Measurements from ENCODE around the gene ELMO1. TPM values are rescaled to one million over a fixed set of nuclear protein-coding genes. Genes with fewer than 3 reads are reported as not detected.
A peak's percentile ranks its signal among the peaks of the same experiment; 100 is the strongest.

Gene ELMO1
- total RNA-seq, 1 donor from 2014 or later, result 110 TPM

- no peak for DNase-seq
- H3K9me3 Mint-ChIP-seq, result peaks cover 13% of the 10 kb centered on the region
- no peak overlapping the region for H3K4me3 Mint-ChIP-seq
- peaks cover 40% of the 10 kb centered on the region for H3K36me3 Mint-ChIP-seq (ENCODE audit: low read depth)
- no peaks in the 10 kb centered on the region for H3K27me3 Mint-ChIP-seq
- intact Hi-C loops (cut with micrococcal nuclease), result no loop called here
- peaks cover 13% of the 10 kb centered on the region for H3K4me1 Mint-ChIP-seq
- H3K27ac Mint-ChIP-seq, result no peak overlapping the region
Measured at GRCh38 chr7:36928311-36928710, 520.4 kb downstream of the ELMO1 start.

- peaks cover 11% of the 10 kb centered on the region for H3K4me1 Mint-ChIP-seq
- no peak for DNase-seq
- peak overlapping the region; percentile 9 for H3K27ac Mint-ChIP-seq
- peaks cover 37% of the 10 kb centered on the region for H3K36me3 Mint-ChIP-seq (ENCODE audit: low read depth)
- intact Hi-C loops (cut with micrococcal nuclease), result no loop called here
- H3K27me3 Mint-ChIP-seq, result no peaks in the 10 kb centered on the region
- H3K9me3 Mint-ChIP-seq, result peaks cover 12% of the 10 kb centered on the region
- H3K4me3 Mint-ChIP-seq, result no peak overlapping the region
Measured at GRCh38 chr7:36925691-36926090, 523.0 kb downstream of the ELMO1 start.

- intact Hi-C loops (cut with micrococcal nuclease), result no loop called here
- DNase-seq, result no peak
Measured at GRCh38 chr7:36925207-36925606, 523.5 kb downstream of the ELMO1 start.

GRCh38 chr7:36923943-36924436, 524.7 kb downstream of the ELMO1 start:
- H3K9me3 Mint-ChIP-seq, result peaks cover 9% of the 10 kb centered on the region
- no peak overlapping the region for H3K4me3 Mint-ChIP-seq
- H3K27me3 Mint-ChIP-seq, result no peaks in the 10 kb centered on the region
- peak overlapping the region; percentile 64 for H3K27ac Mint-ChIP-seq
- intact Hi-C loops (cut with micrococcal nuclease), result no loop called here
- H3K4me1 Mint-ChIP-seq, result peaks cover 10% of the 10 kb centered on the region
- DNase-seq, result no peak
- H3K36me3 Mint-ChIP-seq (ENCODE audit: low read depth), result peaks cover 32% of the 10 kb centered on the region

More at GRCh38 chr7:36925207-36925606, 523.5 kb downstream of the ELMO1 start:
- Mint-ChIP-seq H3K9me3 (peaks cover 12% of the 10 kb centered on the region), H3K36me3 (ENCODE audit: low read depth) (peaks cover 38% of the 10 kb centered on the region), H3K27ac (no peak overlapping the region), H3K4me3 (no peak overlapping the region), H3K4me1 (peaks cover 11% of the 10 kb centered on the region), H3K27me3 (no peaks in the 10 kb centered on the region)

- no peak overlapping the region for H3K27ac Mint-ChIP-seq
- H3K27me3 Mint-ChIP-seq, result no peaks in the 10 kb centered on the region
- DNase-seq, result no peak
- H3K9me3 Mint-ChIP-seq, result peaks cover 9% of the 10 kb centered on the region
- H3K36me3 Mint-ChIP-seq (ENCODE audit: low read depth), result peaks cover 27% of the 10 kb centered on the region
- no peak overlapping the region for H3K4me3 Mint-ChIP-seq
- peaks cover 10% of the 10 kb centered on the region for H3K4me1 Mint-ChIP-seq
- intact Hi-C loops (cut with micrococcal nuclease), result no loop called here
Measured at GRCh38 chr7:36923185-36923584, 525.5 kb downstream of the ELMO1 start.

GRCh38 chr7:36920433-36920832, 528.2 kb downstream of the ELMO1 start:
- Mint-ChIP-seq H3K27me3 (no peaks in the 10 kb centered on the region), H3K27ac (no peak overlapping the region)

GRCh38 chr7:36919738-36920137, 528.9 kb downstream of the ELMO1 start:
- DNase-seq, result no peak
- H3K36me3 Mint-ChIP-seq (ENCODE audit: low read depth), result peaks cover 33% of the 10 kb centered on the region
- H3K27me3 Mint-ChIP-seq, result no peaks in the 10 kb centered on the region
- H3K9me3 Mint-ChIP-seq, result peaks cover 9% of the 10 kb centered on the region
- intact Hi-C loops (cut with micrococcal nuclease), result no loop called here
- no peak overlapping the region for H3K27ac Mint-ChIP-seq
- H3K4me3 Mint-ChIP-seq, result no peak overlapping the region
- peaks cover 8% of the 10 kb centered on the region for H3K4me1 Mint-ChIP-seq

More at GRCh38 chr7:36920433-36920832, 528.2 kb downstream of the ELMO1 start:
- Mint-ChIP-seq H3K4me3 (no peak overlapping the region), H3K9me3 (peaks cover 9% of the 10 kb centered on the region), H3K4me1 (peaks cover 8% of the 10 kb centered on the region), H3K36me3 (ENCODE audit: low read depth) (peaks cover 30% of the 10 kb centered on the region)
- intact Hi-C loops (cut with micrococcal nuclease), result no loop called here
- DNase-seq, result no peak

- DNase-seq, result no peak
- H3K4me1 Mint-ChIP-seq, result peaks cover 2% of the 10 kb centered on the region
- H3K36me3 Mint-ChIP-seq (ENCODE audit: low read depth), result peaks cover 26% of the 10 kb centered on the region
- no peak overlapping the region for H3K27ac Mint-ChIP-seq
- no peak overlapping the region for H3K4me3 Mint-ChIP-seq
- no peaks in the 10 kb centered on the region for H3K27me3 Mint-ChIP-seq
- intact Hi-C loops (cut with micrococcal nuclease), result no loop called here
- peaks cover 9% of the 10 kb centered on the region for H3K9me3 Mint-ChIP-seq
Measured at GRCh38 chr7:36918591-36918990, 530.1 kb downstream of the ELMO1 start.

GRCh38 chr7:36916619-36917018, 532.0 kb downstream of the ELMO1 start:
- peaks cover 33% of the 10 kb centered on the region for H3K36me3 Mint-ChIP-seq (ENCODE audit: low read depth)

GRCh38 chr7:36916116-36916515, 532.5 kb downstream of the ELMO1 start:
- DNase-seq, result no peak
- Mint-ChIP-seq H3K4me1 (peaks cover 2% of the 10 kb centered on the region), H3K9me3 (peaks cover under 1% of the 10 kb centered on the region), H3K27ac (no peak overlapping the region), H3K27me3 (no peaks in the 10 kb centered on the region), H3K4me3 (no peak overlapping the region), H3K36me3 (ENCODE audit: low read depth) (peaks cover 32% of the 10 kb centered on the region)
- intact Hi-C loops (cut with micrococcal nuclease), result no loop called here

More at GRCh38 chr7:36916619-36917018, 532.0 kb downstream of the ELMO1 start:
- Mint-ChIP-seq H3K27ac (no peak overlapping the region), H3K27me3 (no peaks in the 10 kb centered on the region), H3K4me1 (peaks cover 2% of the 10 kb centered on the region), H3K4me3 (no peak overlapping the region), H3K9me3 (peaks cover 5% of the 10 kb centered on the region)
- intact Hi-C loops (cut with micrococcal nuclease), result no loop called here
- no peak for DNase-seq

- Mint-ChIP-seq H3K27me3 (no peaks in the 10 kb centered on the region), H3K36me3 (ENCODE audit: low read depth) (peaks cover 50% of the 10 kb centered on the region), H3K27ac (no peak overlapping the region), H3K4me1 (peaks cover 2% of the 10 kb centered on the region), H3K9me3 (no peaks in the 10 kb centered on the region), H3K4me3 (no peak overlapping the region)
- intact Hi-C loops (cut with micrococcal nuclease), result no loop called here
- no peak for DNase-seq
Measured at GRCh38 chr7:36911788-36912187, 536.9 kb downstream of the ELMO1 start.

- Mint-ChIP-seq H3K27me3 (no peaks in the 10 kb centered on the region), H3K27ac (no peak overlapping the region), H3K9me3 (no peaks in the 10 kb centered on the region), H3K4me3 (no peak overlapping the region), H3K36me3 (ENCODE audit: low read depth) (peaks cover 53% of the 10 kb centered on the region), H3K4me1 (peaks cover 2% of the 10 kb centered on the region)
- DNase-seq, result no peak
- intact Hi-C loops (cut with micrococcal nuclease), result no loop called here
Measured at GRCh38 chr7:36910859-36911258, 537.8 kb downstream of the ELMO1 start.

- H3K9me3 Mint-ChIP-seq, result no peaks in the 10 kb centered on the region
- H3K36me3 Mint-ChIP-seq (ENCODE audit: low read depth), result peaks cover 52% of the 10 kb centered on the region
- intact Hi-C loops (cut with micrococcal nuclease), result no loop called here
- DNase-seq, result no peak
- no peaks in the 10 kb centered on the region for H3K4me1 Mint-ChIP-seq
- H3K27ac Mint-ChIP-seq, result no peak overlapping the region
- no peak overlapping the region for H3K4me3 Mint-ChIP-seq
- no peaks in the 10 kb centered on the region for H3K27me3 Mint-ChIP-seq
Measured at GRCh38 chr7:36910401-36910800, 538.3 kb downstream of the ELMO1 start.

GRCh38 chr7:36906956-36907635, 541.6 kb downstream of the ELMO1 start:
- no peak overlapping the region for H3K4me3 Mint-ChIP-seq
- no peak overlapping the region for H3K27ac Mint-ChIP-seq
- H3K27me3 Mint-ChIP-seq, result no peaks in the 10 kb centered on the region
- H3K4me1 Mint-ChIP-seq, result peaks cover 2% of the 10 kb centered on the region
- peaks cover 56% of the 10 kb centered on the region for H3K36me3 Mint-ChIP-seq (ENCODE audit: low read depth)
- no peak for DNase-seq
- intact Hi-C loops (cut with micrococcal nuclease), result no loop called here
- H3K9me3 Mint-ChIP-seq, result peaks cover 10% of the 10 kb centered on the region

GRCh38 chr7:36906448-36906847, 542.2 kb downstream of the ELMO1 start:
- Mint-ChIP-seq H3K27ac (no peak overlapping the region), H3K36me3 (ENCODE audit: low read depth) (peaks cover 57% of the 10 kb centered on the region), H3K4me3 (no peak overlapping the region), H3K4me1 (peaks cover 2% of the 10 kb centered on the region), H3K27me3 (no peaks in the 10 kb centered on the region), H3K9me3 (peaks cover 10% of the 10 kb centered on the region)
- DNase-seq, result no peak
- intact Hi-C loops (cut with micrococcal nuclease), result no loop called here

All from activated CD4-positive, alpha-beta T cell treated with anti-CD3 and anti-CD28 coated beads, Interleukin-2, amount 10 ng/mL, durations not matched to agents 24 days and 14 days (primary cell).